ENCODE measurements around the gene GLIS1.

GRCh38 chr1:53554592-53555305, 184.2 kb downstream of the GLIS1 start:
- TF ChIP-seq YY1 (IDR thresholded peaks at IDR 0.05; ENCODE audit: extremely low read depth, insufficient replicate concordance, low read depth, low read length) (no peak), REST (IDR thresholded peaks at IDR 0.05; ENCODE audit: low read depth) (no peak), POLR2A (IDR thresholded peaks at IDR 0.05; ENCODE audit: borderline replicate concordance, extremely low read depth, insufficient read depth, insufficient read length) (no peak), EZH2 (IDR thresholded peaks at IDR 0.05) (no peak), CTCF (IDR thresholded peaks at IDR 0.05 in 2 of 3, conservative IDR thresholded peaks at IDR 0.05 in 1 of 3; ENCODE audit: borderline replicate concordance in 1 of 3, insufficient read depth in 1 of 3, low read depth in 2 of 3, low read length in 2 of 3) (no peak), MAX (IDR thresholded peaks at IDR 0.05) (no peak), POLR2AphosphoS5 (IDR thresholded peaks at IDR 0.05; ENCODE audit: low read depth, low read length) (no peak), CEBPB (IDR thresholded peaks at IDR 0.05; ENCODE audit: low read depth) (no peak), RAD21 (IDR thresholded peaks at IDR 0.05; ENCODE audit: low read depth) (no peak), JUND (IDR thresholded peaks at IDR 0.05) (no peak), SP1 (IDR thresholded peaks at IDR 0.05; ENCODE audit: low read depth) (no peak), ATF3 (IDR thresholded peaks at IDR 0.05) (no peak), EGR1 (IDR thresholded peaks at IDR 0.05; ENCODE audit: low read depth) (no peak)
